ENCODE data around the gene SEC14L3. TPM values are rescaled to one million over a fixed set of nuclear protein-coding genes. Genes with fewer than 3 reads are reported as not detected.

SEC14L3 gene
- total and polyA plus RNA-seq, 2 of the 13 experiments (the other 11 are each of a cell fraction or from before 2014, with no cell fraction given), result not detected

- TF ChIP-seq HCFC1 (IDR thresholded peaks at IDR 0.05; ENCODE audit: low read depth, low read length) (peak; percentile 75), ZNF800 (CRISPR knock-in tag; IDR thresholded peaks at IDR 0.05) (0 out of 2 replicates have a peak, but pooled peaks have one; percentile 31), ZNF614 (CRISPR knock-in tag; IDR thresholded peaks at IDR 0.05; ENCODE audit: borderline replicate concordance) (peak; percentile 72; the same call in 1 of the 2 replicates), TBL1XR1 (IDR thresholded peaks at IDR 0.05; ENCODE audit: borderline replicate concordance, low read length, partially characterized antibody) (no peak), SNAPC2 (CRISPR knock-in tag; IDR thresholded peaks at IDR 0.05) (no peak), STAG1 (CRISPR knock-in tag; IDR thresholded peaks at IDR 0.05) (no peak; the same call in 1 of the 2 replicates), ZNF280B (CRISPR knock-in tag; IDR thresholded peaks at IDR 0.05; ENCODE audit: borderline replicate concordance) (no peak), ZNF709 (CRISPR knock-in tag; IDR thresholded peaks at IDR 0.05) (no peak), REST (IDR thresholded peaks at IDR 0.05; ENCODE audit: borderline replicate concordance in 1 of 2, low read depth in 1 of 2, low read length in 2 of 2) (no peak; a peak in 1 of 4 replicates), RXRA (CRISPR knock-in tag; IDR thresholded peaks at IDR 0.05) (peak; percentile 68), E2F1 (CRISPR knock-in tag; IDR thresholded peaks at IDR 0.05) (peak; percentile 11; the same call in 1 of the 2 replicates), NKX3-1 (CRISPR knock-in tag; IDR thresholded peaks at IDR 0.05) (no peak; the same call in 1 of the 2 replicates), TBX3 (IDR thresholded peaks at IDR 0.05; ENCODE audit: borderline replicate concordance) (peak; percentile 57; the same call in 1 of the 2 replicates), NR2C2 (CRISPR knock-in tag; IDR thresholded peaks at IDR 0.05; ENCODE audit: borderline replicate concordance) (peak; percentile 86), PHF20 (CRISPR knock-in tag; IDR thresholded peaks at IDR 0.05) (no peak), SRF (IDR thresholded peaks at IDR 0.05; ENCODE audit: low read depth, low read length) (no peak), ZNF691 (CRISPR knock-in tag; IDR thresholded peaks at IDR 0.05; ENCODE audit: borderline replicate concordance, low read depth) (no peak; the same call in 1 of the 2 replicates), SSRP1 (CRISPR knock-in tag; IDR thresholded peaks at IDR 0.05) (no peak), ETV6 (CRISPR knock-in tag; conservative IDR thresholded peaks at IDR 0.05) (no peak), KDM3A (CRISPR knock-in tag; IDR thresholded peaks at IDR 0.05; ENCODE audit: low read depth) (no peak), ZNF550 (CRISPR knock-in tag; IDR thresholded peaks at IDR 0.05; ENCODE audit: borderline replicate concordance) (no peak)
Measured at GRCh38 chr22:30423959-30424533, 47.8 kb downstream of the SEC14L3 start (continued).

All from HepG2 (cell line).